Measurements from ENCODE around the gene TMEM200A. TPM values are rescaled to one million over a fixed set of nuclear protein-coding genes. Genes with fewer than 3 reads are reported as not detected.

Gene TMEM200A
- polyA plus RNA-seq, 1 donor from 2014 or later, result 31.3 TPM

DNA sequence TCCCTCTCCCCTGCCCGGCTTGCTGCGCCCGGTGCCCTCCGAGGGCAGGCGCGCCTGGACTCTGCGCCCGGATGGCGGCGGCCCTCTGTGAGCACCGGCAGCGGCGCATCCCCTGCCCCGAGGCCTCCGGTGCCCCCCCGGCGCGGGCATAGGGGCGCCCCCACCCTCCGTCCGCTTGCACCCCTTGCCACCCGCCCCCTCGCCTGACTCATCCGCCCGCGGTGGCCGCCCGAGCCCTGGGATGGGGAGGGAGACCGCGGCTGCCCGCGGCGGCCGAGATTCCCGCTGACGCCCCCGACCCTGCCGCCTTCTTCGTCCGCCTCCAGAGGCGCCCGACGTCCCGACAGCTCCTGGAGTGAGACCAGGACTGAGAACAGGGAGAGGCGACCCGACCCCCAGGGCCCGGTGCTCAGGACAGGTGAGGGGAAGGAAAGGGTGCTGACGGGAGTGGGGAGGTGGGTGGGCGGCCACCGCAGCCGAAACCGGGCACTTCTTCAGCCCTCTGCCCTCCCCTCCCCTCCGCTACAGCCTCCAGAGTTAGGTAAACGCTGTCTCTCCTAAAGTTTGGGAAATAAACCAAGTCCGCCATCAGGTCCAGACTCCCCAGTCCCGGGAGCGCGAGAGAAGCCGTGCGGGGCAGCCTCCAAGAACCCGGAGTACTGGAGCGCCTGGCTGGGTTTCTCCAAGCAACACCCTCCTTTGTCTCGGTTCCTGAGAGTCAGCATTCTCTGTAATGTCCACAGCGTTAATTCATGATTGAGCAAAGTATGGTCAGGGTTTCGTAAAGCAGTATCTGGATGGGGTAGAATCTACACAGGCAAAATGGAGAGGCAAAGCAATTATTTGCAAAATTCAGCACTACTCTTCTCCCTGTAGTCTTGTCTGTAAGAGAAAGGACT is 539 bp downstream of the TMEM200A start:
- Histone ChIP-seq H3K27me3 (ENCODE audit: insufficient read depth, low read depth, low read length) (no peaks in the 10 kb centered on the region), H2AFZ (ENCODE audit: low read depth, low read length) (peak overlapping the region; percentile 56), H4K20me1 (ENCODE audit: insufficient read depth) (no peaks in the 10 kb centered on the region), H3K9me3 (ENCODE audit: low read length) (no peaks in the 10 kb centered on the region), H3K27ac (ENCODE audit: low read length) (peak overlapping the region; percentile 43), H3F3A (ENCODE audit: insufficient read depth, low read length, poor library complexity, severe bottlenecking) (no peaks in the 10 kb centered on the region), H3K9ac (ENCODE audit: low read length) (peak overlapping the region; percentile 74), H3K79me2 (replicated peaks; ENCODE audit: insufficient read depth, low read length) (peaks cover 28% of the 10 kb centered on the region), H3K9me2 (ENCODE audit: insufficient read depth, low read length) (no peaks in the 10 kb centered on the region), H3K36me3 (ENCODE audit: insufficient read depth, low read length) (no peaks in the 10 kb centered on the region), H3K4me2 (ENCODE audit: low read length) (peak overlapping the region; percentile 68), H3K4me3 (ENCODE audit: low read length) (peak overlapping the region; percentile 80)
- TF ChIP-seq EP300 (conservative IDR thresholded peaks at IDR 0.05; ENCODE audit: poor library complexity, severe bottlenecking) (no peak), RAD21 (conservative IDR thresholded peaks at IDR 0.05) (peak; percentile 32), SMC3 (conservative IDR thresholded peaks at IDR 0.05; ENCODE audit: poor library complexity) (peak; percentile 12)
- TF ChIP-seq, protein P1, sequence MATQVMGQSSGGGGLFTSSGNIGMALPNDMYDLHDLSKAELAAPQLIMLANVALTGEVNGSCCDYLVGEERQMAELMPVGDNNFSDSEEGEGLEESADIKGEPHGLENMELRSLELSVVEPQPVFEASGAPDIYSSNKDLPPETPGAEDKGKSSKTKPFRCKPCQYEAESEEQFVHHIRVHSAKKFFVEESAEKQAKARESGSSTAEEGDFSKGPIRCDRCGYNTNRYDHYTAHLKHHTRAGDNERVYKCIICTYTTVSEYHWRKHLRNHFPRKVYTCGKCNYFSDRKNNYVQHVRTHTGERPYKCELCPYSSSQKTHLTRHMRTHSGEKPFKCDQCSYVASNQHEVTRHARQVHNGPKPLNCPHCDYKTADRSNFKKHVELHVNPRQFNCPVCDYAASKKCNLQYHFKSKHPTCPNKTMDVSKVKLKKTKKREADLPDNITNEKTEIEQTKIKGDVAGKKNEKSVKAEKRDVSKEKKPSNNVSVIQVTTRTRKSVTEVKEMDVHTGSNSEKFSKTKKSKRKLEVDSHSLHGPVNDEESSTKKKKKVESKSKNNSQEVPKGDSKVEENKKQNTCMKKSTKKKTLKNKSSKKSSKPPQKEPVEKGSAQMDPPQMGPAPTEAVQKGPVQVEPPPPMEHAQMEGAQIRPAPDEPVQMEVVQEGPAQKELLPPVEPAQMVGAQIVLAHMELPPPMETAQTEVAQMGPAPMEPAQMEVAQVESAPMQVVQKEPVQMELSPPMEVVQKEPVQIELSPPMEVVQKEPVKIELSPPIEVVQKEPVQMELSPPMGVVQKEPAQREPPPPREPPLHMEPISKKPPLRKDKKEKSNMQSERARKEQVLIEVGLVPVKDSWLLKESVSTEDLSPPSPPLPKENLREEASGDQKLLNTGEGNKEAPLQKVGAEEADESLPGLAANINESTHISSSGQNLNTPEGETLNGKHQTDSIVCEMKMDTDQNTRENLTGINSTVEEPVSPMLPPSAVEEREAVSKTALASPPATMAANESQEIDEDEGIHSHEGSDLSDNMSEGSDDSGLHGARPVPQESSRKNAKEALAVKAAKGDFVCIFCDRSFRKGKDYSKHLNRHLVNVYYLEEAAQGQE (IDR thresholded peaks at IDR 0.05; ENCODE audit: borderline replicate concordance), result peak; percentile 41
- TF ChIP-seq, protein P2, sequence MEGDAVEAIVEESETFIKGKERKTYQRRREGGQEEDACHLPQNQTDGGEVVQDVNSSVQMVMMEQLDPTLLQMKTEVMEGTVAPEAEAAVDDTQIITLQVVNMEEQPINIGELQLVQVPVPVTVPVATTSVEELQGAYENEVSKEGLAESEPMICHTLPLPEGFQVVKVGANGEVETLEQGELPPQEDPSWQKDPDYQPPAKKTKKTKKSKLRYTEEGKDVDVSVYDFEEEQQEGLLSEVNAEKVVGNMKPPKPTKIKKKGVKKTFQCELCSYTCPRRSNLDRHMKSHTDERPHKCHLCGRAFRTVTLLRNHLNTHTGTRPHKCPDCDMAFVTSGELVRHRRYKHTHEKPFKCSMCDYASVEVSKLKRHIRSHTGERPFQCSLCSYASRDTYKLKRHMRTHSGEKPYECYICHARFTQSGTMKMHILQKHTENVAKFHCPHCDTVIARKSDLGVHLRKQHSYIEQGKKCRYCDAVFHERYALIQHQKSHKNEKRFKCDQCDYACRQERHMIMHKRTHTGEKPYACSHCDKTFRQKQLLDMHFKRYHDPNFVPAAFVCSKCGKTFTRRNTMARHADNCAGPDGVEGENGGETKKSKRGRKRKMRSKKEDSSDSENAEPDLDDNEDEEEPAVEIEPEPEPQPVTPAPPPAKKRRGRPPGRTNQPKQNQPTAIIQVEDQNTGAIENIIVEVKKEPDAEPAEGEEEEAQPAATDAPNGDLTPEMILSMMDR (IDR thresholded peaks at IDR 0.05; ENCODE audit: poor library complexity, severe bottlenecking), result peak; percentile 56

DNA sequence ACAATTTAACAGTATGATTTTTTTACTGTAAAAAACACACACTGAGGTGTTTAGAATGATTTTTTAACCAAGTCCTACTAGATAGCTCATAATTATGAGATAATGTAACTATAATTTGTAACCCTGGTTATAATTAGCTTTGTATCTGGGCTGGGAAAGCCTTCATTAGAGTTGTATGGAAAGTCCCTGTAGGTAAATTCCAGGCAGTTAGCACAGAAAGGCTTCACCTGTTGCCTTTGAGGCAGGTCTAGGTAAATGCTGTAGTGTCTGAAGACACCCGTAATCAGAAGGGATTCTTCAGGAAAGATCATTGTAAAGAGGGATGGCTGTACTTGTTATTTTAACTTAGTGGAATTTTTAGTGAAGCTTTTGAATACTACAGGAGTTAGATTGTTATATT is 1.9 kb downstream of the TMEM200A start:
- Histone ChIP-seq H3K4me3 (ENCODE audit: low read length) (peak overlapping the region; percentile 80), H3K9ac (ENCODE audit: low read length) (no peak overlapping the region), H3K4me2 (ENCODE audit: low read length) (peak overlapping the region; percentile 68), H3K79me2 (replicated peaks; ENCODE audit: insufficient read depth, low read length) (peaks cover 28% of the 10 kb centered on the region), H3K9me3 (ENCODE audit: low read length) (no peaks in the 10 kb centered on the region), H3K27ac (ENCODE audit: low read length) (no peak overlapping the region), H2AFZ (ENCODE audit: low read depth, low read length) (no peak overlapping the region), H4K20me1 (ENCODE audit: insufficient read depth) (no peaks in the 10 kb centered on the region), H3K36me3 (ENCODE audit: insufficient read depth, low read length) (no peaks in the 10 kb centered on the region), H3K9me2 (ENCODE audit: insufficient read depth, low read length) (no peaks in the 10 kb centered on the region), H3K27me3 (ENCODE audit: insufficient read depth, low read depth, low read length) (no peaks in the 10 kb centered on the region), H3F3A (ENCODE audit: insufficient read depth, low read length, poor library complexity, severe bottlenecking) (no peaks in the 10 kb centered on the region)
- TF ChIP-seq RAD21 (conservative IDR thresholded peaks at IDR 0.05) (no peak), EP300 (conservative IDR thresholded peaks at IDR 0.05; ENCODE audit: poor library complexity, severe bottlenecking) (no peak), SMC3 (conservative IDR thresholded peaks at IDR 0.05; ENCODE audit: poor library complexity) (no peak), EZH2 (IDR thresholded peaks at IDR 0.05; ENCODE audit: borderline replicate concordance, insufficient read depth, low read length, poor library complexity, severe bottlenecking) (no peak), MXI1 (conservative IDR thresholded peaks at IDR 0.05; ENCODE audit: poor library complexity, severe bottlenecking) (no peak), TAF1 (IDR thresholded peaks at IDR 0.05; ENCODE audit: low read depth) (no peak), POLR2AphosphoS5 (IDR thresholded peaks at IDR 0.05) (no peak)
- TF ChIP-seq, protein P2 (IDR thresholded peaks at IDR 0.05; ENCODE audit: poor library complexity, severe bottlenecking), result no peak
- TF ChIP-seq, protein P1 (IDR thresholded peaks at IDR 0.05; ENCODE audit: borderline replicate concordance), result no peak

Data from neural cell (in vitro differentiated cells).